HG02571 (cell line): ENCODE measurements around the gene DDX47.

ENCODE experiments used
- ATAC-seq: cut with Tn5 transposase; IDR thresholded peaks from one replicate; pipeline ENCODE4 v1.9.1; 2021; ENCODE audit warnings: mild to moderate bottlenecking, moderate library complexity; ENCODE audit not compliant: unreplicated experiment

Gene DDX47

DNA sequence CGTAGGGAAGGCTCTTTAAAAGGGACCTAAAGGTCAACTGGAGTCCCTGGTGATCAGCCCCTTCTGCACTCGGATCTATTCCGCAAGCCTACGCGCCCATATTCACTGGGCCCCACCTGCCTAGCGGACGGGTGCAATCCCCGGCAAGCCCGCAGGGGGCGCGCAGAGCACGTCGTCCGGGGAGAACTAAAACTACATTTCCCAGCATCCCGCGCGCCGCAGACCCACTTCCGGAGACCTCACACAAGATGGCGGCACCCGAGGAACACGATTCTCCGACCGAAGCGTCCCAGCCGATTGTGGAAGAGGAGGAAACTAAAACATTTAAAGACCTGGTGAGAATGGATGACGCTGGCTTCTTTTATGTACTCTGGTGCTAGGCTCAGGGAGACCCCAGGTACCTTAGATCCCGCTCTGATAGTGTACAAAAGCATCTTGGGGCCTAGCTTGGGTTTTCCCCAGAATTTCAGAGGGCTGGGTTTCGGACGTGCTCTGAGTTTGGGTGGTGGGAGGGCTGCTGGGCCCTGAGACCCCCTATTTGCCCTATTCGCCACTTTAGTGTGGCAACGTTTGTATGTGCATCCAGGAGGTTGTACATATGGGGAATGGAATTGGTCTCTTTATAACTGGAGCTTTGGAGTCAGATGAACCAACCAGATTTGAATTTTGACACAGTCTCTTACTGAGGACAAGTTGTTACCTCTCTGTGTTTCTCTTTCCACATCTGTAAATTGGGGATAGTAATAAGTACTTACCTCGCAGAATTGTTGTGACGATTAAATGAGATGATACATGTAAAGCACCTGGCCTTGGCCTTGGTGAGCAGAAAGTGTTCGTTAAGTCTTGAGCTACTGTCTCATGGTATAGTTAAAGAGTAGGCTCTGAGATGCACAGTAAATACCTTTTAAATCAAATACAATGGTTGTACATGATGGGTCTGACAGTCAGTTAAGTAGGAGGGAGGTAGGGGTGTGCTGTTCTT lies at the start of gene DDX47:
Gene DDX47 (plus strand): TSS at position 227 of the 982 bp plus-strand sequence. CDS start 22 bp downstream, at position 249.
- peak; percentile 76 for ATAC-seq

DNA sequence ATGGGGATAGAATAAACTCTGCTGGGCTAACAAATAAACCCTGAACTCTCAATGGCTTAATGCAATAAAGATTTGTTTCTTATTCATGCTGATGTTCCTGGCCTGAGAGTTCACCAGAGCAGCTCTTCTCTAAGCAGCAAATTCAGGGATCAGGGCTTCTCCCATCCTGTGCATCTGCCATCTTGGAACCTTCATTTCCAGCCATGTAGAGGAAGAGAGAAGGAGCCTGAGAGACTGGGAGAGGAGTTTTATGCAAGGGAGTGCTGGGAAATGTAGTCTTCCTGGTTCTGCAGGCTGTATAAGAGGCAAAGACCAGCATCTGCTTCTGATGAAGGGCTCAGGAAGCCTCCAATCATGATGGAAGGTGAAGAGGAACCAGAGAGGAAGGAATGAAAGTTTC lies 48.3 kb upstream of the DDX47 start:
- no peak for ATAC-seq

DNA sequence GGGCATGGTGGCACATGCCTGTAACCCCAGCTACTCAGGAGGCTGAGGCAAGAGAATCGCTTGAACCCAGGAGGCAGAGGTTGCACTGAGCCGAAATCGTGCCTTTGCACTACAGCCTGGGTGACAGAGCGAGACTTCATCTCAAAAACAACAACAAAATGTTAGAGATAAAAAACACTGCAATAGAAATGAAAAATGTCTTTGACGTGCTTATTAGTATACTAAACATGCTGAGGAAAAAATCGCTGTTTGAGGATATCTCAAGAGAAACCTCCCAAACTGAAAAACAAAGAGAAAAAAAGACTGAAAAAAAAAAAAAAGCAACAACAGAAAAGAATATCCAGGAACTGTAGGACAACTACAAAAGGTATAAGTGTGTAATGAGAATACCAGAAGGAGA lies 42.9 kb upstream of the DDX47 start:
- no peak for ATAC-seq

DNA sequence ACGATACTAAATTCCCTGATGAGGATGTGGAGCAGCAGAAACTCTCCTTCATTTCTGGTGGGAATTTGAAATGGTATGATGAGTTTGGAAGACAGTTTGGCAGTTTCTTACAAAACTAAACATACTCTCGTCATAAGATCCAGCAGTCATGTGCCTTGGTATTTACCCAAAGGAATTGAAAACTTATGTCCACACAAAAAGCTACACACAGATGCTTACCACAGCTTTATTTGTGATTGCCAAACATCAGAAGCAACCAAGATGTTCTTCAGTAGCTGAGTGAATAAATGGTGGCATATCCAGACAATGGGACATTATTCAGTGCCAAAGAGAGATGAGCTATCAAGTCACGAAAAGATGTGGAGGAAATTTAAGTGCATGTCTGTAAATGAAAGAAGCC lies 38.4 kb upstream of the DDX47 start:
- ATAC-seq = no peak

DNA sequence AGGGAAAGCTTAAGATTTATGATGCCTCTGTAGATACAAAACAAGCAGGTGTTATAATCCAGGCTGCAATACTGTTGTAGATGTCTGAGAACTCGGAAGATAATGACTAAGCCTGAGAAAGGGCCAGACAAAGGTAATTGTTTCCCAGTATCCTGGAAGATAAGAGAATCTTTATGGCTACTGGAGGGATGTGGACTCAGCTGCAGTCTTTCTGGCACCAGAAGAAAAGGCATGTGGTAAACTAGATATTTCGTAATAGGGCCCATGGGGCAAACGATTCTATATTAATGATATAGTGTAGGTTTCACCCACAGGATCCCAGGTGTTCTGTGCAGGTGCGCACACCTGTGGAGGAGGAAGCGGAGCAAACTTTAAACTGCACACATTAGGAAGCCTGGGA lies 36.9 kb upstream of the DDX47 start:
- ATAC-seq = no peak

DNA sequence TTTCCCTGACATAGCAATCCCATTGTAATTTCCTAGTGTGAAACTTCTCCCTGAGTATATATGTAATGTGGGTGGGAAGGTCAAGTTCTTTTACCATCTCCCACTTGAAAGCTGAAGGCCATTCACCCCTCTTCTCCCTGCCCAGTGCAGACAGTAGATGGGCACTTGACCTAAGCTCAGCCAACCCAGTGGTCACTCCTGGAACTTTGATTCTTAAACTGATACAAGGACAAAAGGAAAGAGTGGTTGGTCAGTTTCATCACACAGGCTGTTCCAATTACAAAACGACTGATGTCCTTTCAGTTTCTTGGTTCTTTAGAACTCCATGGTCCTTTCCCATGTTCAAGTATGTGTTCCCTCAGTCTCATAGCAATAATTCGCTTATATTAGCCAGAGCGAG lies 36.1 kb upstream of the DDX47 start:
- ATAC-seq = no peak

DNA sequence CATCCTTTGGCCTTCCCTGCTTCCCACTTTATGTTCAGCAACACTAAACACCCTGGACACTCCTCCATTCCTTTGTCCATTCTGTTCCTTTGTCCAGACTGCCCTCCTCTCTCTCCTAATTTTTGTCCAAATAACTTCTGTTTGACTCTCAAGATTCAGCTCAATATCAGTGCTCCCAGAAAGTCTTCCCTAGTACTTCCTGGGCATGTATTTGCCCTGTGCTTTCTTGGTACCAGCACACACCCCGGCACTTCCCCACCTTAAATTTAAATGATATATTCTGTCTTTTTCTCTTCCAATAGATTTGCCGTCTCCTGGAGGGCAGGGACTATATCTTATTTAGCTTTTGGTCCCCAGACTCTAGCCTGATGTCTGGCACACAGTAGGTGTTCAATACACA lies 34.1 kb upstream of the DDX47 start:
- no peak for ATAC-seq

DNA sequence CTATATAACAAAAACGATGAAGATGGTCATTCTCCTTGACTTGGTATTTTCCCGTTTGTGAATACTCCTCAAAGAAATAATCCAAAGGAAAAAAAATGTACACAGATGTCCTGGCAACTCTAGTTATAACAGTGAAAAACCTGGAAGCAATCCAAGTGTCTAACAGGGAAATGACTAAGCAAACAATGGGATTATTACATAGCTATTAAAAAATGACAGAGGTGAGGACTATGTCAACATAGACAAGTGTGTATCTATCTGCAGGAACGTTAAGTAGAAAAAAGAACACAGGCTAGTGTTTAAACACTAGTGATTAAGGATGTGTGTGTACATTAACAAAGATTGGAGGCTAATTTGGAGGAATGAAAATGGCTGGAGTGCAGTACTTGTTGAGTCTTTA lies 33.6 kb upstream of the DDX47 start:
- no peak for ATAC-seq

DNA sequence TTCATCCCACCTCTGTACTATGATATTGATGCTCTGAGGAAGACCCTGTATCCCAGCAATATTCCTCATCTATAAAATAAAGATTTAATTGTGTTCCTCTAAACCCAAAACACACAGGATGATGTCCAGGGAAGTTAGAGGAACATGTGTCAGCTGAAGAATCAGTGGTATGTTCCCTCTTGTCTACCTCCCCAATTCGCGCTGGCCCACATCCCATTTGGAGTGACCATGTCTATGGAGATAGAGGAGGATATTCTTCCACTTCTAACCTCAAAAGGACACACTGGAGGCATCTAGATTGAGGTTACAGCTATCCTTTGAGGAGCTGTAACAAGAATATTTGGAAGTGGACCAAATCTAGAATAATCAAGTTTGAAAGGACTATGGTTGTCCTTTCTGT lies 29.0 kb upstream of the DDX47 start:
- no peak for ATAC-seq

DNA sequence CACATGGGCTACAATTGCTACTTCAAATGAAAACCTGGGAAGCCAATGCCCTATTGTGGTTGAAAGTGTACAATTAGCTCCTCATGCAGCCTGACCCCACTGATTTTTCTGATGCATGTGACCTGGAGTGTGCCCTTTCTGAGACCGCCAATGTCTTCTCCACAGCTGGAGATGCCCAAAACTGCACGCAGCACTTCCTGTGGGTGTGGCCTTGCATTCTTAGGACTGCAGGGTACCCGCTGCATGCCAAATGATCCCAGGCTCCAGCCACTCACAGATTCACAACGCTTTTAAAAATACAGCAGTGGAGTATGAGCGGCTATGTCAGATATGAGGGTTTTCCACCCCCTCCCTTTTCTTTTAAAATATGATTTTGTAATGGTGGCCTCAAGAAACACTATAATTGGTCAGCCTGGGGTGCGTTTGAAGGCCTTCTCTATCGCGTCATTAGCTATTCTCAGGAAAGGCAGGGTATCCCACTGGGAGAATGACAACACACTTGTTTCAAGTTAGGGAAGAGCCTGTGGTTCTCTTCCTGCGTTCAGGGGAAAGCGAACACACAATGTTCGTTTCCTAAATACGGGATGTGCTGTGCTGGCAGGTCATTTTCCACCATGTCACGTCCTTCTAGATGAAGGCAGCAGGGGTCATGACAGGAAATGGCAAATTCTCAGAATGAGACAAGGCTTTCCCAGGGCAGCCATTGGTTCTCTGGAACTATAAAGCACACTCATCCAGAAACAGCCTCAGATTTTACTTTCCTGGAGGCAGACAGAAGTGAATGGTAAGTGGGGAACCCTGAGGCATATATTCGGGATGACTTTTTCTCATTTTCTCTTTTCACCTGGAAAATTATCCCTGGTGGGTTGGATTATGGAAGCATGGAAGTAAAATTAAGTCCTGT lies 28.0 kb upstream of the DDX47 start, which contains the start of gene APOLD1:
Gene APOLD1 (plus strand): TSS at position 749 of the 904 bp plus-strand sequence. CDS start 33 bp downstream, at position 782.
- ATAC-seq = no peak

DNA sequence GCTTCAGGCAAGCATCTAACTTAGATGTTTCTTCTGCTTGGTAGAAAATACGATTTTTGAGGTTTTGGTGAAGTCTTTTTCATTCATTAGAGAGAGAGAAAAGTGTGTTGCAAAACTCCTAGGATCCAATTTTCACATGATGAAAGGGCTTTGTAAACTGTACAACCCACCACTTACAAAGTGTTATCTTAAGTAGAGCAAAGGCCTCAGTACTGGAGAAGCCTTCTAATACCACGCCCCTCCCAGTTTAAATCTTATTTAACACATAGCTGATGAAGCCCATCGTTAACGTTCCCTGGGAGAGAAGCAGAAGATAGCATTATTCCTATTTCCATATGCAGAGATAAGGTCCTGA lies 26.8 kb upstream of the DDX47 start:
- no peak for ATAC-seq

DNA sequence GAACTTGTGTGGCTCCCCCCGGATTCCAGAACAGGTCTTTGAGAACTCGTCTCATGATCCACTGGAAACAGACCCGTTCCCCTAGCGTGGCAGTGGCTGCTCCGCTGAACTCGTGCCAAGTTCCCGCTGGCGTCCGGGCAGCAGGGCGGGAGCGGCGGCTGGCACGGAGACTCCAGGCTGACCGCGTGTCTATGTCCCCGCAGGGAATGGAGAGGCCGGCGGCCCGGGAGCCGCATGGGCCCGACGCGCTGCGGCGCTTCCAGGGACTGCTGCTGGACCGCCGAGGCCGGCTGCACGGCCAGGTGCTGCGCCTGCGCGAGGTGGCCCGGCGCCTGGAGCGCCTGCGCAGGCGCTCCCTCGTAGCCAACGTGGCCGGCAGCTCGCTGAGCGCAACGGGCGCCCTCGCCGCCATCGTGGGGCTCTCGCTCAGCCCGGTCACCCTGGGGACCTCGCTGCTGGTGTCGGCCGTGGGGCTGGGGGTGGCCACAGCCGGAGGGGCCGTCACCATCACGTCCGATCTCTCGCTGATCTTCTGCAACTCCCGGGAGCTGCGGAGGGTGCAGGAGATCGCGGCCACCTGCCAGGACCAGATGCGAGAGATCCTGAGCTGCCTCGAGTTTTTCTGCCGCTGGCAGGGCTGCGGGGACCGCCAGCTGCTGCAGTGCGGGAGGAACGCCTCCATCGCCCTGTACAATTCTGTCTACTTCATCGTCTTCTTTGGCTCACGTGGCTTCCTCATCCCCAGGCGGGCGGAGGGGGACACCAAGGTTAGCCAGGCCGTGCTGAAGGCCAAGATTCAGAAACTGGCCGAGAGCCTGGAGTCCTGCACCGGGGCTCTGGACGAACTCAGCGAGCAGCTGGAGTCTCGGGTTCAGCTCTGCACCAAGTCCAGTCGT lies 26.2 kb upstream of the DDX47 start:
- peak; percentile 78 for ATAC-seq

DNA sequence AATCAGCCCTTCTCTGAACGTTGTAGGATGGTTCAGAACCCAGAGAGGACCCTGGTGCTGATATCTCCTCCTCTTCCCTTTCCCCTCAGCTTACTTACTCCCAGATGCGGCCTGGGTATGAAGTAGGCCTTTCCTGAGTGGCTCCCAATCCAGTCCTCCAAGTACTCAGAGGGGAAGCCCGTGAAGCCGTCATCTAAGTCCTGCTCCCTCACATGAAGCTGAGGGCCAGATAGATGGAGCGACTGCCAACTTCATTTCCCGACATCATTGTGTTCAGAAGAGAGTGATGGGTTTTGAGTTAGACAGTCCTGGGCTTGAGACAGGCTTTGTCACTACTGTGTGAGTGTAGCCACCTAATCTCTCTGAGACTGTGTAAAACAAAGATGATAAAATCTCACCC lies 25.0 kb upstream of the DDX47 start:
- no peak for ATAC-seq

DNA sequence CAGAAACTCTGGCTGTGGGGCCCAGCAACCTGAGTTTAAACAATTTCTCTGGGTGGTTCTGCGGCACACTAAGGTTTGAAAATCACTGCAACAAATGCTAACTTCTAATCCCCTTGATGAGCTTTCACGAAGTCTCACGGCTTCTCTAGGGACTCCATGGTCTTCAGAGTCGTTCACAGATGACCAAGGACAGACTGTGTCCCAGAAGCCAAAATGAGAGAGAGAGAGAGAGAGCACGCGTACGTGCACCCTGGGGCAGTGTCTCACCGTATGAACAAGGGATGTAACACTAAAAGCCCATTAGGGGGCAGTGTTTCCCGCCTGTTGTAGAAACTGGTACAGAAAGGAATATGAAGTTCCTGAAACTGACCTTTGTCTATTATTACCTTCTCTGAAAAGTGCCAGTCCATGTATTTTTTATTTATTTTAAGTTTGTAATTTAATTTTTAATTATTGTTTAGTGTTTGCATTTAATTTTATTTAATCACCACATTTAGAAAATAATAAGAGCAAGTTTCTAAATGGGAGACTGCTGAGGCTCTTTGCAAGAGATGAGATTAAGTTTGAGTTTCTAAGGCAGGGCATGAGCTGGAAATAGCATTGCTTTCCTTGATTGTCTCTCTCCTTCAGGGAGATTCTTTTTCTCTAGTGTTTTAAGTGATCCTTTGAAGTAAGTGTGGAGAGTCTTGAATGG lies 24.3 kb upstream of the DDX47 start:
- ATAC-seq = peak; percentile 55

DNA sequence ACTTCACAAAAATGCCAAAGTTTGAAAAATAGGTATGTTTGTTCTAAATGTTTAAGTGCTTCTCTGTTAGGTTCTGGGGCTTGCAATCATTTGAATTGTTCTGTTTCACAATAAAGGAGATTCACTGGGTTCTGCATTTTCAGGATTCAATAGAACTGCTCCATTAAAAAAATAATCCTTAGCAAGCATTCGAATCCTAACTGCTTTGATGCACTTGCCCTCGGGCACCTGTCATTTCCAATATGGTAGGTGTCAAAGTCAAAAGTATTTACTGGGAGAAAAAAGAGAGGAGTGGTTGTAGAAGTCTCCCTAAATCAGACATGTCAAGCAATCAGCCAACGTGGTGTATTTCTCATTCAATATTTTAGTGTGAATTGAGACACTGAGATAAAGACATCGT lies 22.2 kb upstream of the DDX47 start:
- no peak for ATAC-seq

DNA sequence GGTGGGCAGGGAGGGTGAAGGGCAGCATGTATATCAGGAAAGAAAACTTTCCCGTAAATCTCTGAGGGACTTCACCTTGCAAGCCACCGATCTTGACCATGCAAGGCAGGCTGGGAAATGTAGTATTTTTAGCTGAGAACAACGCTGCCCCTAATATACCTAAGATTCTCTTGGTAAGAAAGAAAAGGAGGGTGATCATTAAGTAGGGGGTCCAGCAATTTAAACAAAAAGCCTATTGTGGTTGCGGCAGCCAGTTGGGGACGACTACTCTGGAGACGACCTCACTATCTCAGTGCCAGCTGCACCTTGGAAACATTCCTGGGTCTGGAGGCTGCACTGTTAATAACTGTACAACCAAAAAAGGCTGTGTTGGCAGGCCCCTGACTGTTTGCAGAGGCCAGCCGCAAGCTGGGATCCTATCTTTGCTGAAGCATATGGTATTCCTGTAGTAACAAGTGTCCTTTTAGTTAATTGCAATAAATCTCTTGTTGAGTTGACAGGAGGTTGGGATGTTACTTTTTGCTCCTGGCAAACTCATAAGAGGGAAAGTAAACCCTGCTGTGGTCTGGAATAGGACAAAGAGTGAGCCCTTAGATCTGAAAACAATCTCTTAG lies 21.3 kb upstream of the DDX47 start:
- ATAC-seq = no peak

DNA sequence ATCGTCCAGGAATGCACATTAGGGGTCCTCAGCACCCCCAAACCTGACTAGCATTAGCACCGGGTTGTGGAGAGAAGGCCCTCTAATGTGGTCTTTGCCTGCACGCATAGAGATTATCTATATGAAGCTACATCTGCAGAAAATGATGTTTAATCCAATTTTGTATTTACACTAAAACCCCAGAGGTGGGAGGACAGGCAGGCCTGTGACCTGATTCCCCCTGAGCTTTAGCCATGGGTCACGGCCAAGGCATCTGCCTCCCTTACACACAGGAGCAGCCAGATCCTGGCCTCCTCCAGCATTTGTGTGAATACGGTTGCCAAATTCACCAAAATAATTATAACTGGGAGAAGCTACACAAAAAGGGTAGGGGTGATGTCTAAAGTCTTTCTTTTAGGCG lies 20.7 kb upstream of the DDX47 start:
- ATAC-seq = no peak

DNA sequence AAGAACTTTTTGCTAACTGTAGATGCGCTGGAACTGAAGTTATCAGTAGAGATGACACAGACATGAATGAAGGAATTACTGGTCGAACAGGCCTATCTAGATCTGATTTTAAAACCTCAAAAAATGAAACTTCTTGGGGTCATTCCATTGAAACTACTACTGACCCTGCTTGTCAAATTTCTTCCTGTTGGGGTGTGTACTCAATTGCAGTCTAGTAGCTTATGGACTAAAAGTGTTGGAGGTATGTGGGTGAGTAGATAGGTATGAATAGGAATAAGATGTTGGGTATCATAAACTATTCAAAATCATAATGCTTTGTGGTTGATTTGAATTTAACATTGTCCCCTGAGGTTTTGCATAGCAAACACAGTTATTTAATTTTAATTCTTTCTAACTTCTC lies 18.5 kb upstream of the DDX47 start:
- no peak for ATAC-seq

DNA sequence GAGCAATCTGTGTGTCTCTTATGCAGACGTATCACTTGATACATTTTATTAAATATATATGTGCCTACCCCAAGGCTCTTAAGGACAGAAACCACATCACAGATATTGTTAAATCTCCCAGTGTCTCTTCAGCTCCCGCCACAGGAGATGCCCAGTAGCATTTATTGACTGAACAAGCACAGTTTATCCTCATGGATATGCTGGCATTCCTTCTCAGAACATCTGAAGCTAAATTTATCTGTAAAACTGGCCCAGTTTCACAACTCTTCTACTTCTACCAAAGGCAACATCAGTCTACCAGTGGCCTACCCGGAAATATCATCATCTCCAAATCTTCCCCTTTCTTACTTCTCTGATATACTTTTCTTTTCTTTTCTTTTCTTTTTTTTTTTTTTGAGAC lies 17.0 kb upstream of the DDX47 start:
- no peak for ATAC-seq
